ENCODE results near the gene DDX10. TPM values are rescaled to one million over a fixed set of nuclear protein-coding genes. Genes with fewer than 3 reads are reported as not detected.

The DDX10 gene
- total and polyA plus RNA-seq, 2 experiments from 2014 or later: 32.4 to 37.8 TPM

- TF ChIP-seq JUNB (IDR thresholded peaks at IDR 0.05; ENCODE audit: unreplicated experiment) (no peak), EZH2phosphoT487 (IDR thresholded peaks at IDR 0.05; ENCODE audit: unreplicated experiment) (no peak), EZH2 (IDR thresholded peaks at IDR 0.05; ENCODE audit: low read depth, unreplicated experiment) (no peak), NANOG (IDR thresholded peaks at IDR 0.05; ENCODE audit: borderline replicate concordance) (no peak), STAT1 (IDR thresholded peaks at IDR 0.05; ENCODE audit: unreplicated experiment) (no peak), ZNF114 (CRISPR knock-in tag; IDR thresholded peaks at IDR 0.05) (no peak), POLR2AphosphoS5 (IDR thresholded peaks at IDR 0.05; ENCODE audit: low read depth) (no peak)
- TF ChIP-seq, protein P1, sequence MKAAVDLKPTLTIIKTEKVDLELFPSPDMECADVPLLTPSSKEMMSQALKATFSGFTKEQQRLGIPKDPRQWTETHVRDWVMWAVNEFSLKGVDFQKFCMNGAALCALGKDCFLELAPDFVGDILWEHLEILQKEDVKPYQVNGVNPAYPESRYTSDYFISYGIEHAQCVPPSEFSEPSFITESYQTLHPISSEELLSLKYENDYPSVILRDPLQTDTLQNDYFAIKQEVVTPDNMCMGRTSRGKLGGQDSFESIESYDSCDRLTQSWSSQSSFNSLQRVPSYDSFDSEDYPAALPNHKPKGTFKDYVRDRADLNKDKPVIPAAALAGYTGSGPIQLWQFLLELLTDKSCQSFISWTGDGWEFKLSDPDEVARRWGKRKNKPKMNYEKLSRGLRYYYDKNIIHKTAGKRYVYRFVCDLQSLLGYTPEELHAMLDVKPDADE (IDR thresholded peaks at IDR 0.05): no peak
Measured at GRCh38 chr11:108780119-108780518, 115.2 kb downstream of the DDX10 start (continued).

- H3K27ac ChIP-seq (ENCODE audit: low read depth): no peak overlapping the region
- H3K4me3 Mint-ChIP-seq: no peak overlapping the region
- TF ChIP-seq, protein P1 (IDR thresholded peaks at IDR 0.05): no peak
- no peak for TF ChIP-seq ZNF331 (CRISPR knock-in tag; IDR thresholded peaks at IDR 0.05; ENCODE audit: low read depth)
- H3K27me3 Mint-ChIP-seq (ENCODE audit: insufficient read depth, low read depth, poor library complexity): peaks cover 3% of the 10 kb centered on the region
- H2AFZ ChIP-seq: no peak overlapping the region
- H3K4me1 Mint-ChIP-seq: peaks cover 25% of the 10 kb centered on the region
- no peaks in the 10 kb centered on the region for H3K36me3 ChIP-seq (ENCODE audit: insufficient read depth)
- H3K9me2 ChIP-seq (ENCODE audit: insufficient read depth): no peaks in the 10 kb centered on the region
- peaks cover 13% of the 10 kb centered on the region for H3K9me3 Mint-ChIP-seq
- H3F3A ChIP-seq (replicated peaks; ENCODE audit: low read depth): no peaks in the 10 kb centered on the region
- H4K20me1 ChIP-seq (replicated peaks; ENCODE audit: insufficient read depth): no peaks in the 10 kb centered on the region
- DNase-seq (ENCODE audit: low spot score) (no peak), ATAC-seq (no peak)
- peaks cover 11% of the 10 kb centered on the region for H3K36me3 Mint-ChIP-seq (ENCODE audit: low read depth)
- H3K4me3 ChIP-seq: no peak overlapping the region
- H3K27ac Mint-ChIP-seq: no peak overlapping the region
- no peak overlapping the region for H3K4me2 ChIP-seq
- H3K27me3 ChIP-seq (ENCODE audit: insufficient read depth): no peaks in the 10 kb centered on the region
- H3K79me2 ChIP-seq (replicated peaks; ENCODE audit: insufficient read depth): peaks cover 41% of the 10 kb centered on the region
- H3K4me1 ChIP-seq (ENCODE audit: insufficient read depth): no peaks in the 10 kb centered on the region
Measured at GRCh38 chr11:108781946-108782345, 117.1 kb downstream of the DDX10 start.

DNA sequence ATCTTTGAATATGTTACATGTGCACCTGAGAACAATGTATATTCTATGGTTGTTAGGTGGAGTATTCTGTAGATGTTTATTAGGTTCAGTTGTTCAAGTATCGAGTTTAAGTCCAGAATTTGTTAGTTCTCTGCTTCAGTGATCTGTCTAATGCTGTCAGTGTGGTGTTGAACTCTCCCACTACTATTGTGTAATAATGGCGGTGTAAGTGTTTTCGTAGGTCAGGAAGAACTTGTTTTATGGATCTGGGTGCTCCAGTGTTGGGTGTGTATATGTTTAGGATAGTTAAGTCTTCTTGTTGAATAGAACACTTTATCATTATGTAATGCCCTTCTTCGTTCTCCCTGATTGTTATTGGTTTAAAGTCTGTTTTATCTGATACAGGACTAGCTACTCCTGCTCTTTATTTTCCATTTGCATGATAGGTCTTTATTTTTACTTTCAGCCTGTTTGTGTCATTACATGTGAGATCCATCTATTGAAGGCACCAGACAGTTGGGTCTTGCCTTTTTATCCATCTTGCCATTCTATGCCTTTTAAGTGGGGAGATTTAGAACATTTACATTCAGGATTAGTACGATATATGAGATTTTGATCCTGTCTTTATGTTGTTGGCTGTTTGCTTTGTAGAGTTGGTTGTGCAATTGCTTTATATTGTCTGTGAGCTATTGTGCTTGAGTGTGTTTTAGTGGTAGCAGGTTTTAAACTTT is 121.6 kb downstream of the DDX10 start:
- H3K4me1 ChIP-seq (ENCODE audit: insufficient read depth): peaks cover 13% of the 10 kb centered on the region
- ATAC-seq (no peak), DNase-seq (ENCODE audit: low spot score) (no peak)
- no peak overlapping the region for H2AFZ ChIP-seq
- no peaks in the 10 kb centered on the region for H3K36me3 ChIP-seq (ENCODE audit: insufficient read depth)
- no peaks in the 10 kb centered on the region for H3F3A ChIP-seq (replicated peaks; ENCODE audit: low read depth)
- H3K27me3 Mint-ChIP-seq (ENCODE audit: insufficient read depth, low read depth, poor library complexity): no peaks in the 10 kb centered on the region
- H3K9me2 ChIP-seq (ENCODE audit: insufficient read depth): no peaks in the 10 kb centered on the region
- no peaks in the 10 kb centered on the region for H3K9me3 Mint-ChIP-seq
- no peaks in the 10 kb centered on the region for H3K36me3 Mint-ChIP-seq (ENCODE audit: low read depth)
- H3K27ac ChIP-seq (ENCODE audit: low read depth): no peak overlapping the region
- H3K4me2 ChIP-seq: no peak overlapping the region
- H3K4me3 ChIP-seq: no peak overlapping the region
- H3K4me3 Mint-ChIP-seq: no peak overlapping the region
- peaks cover 46% of the 10 kb centered on the region for H3K4me1 Mint-ChIP-seq
- peaks cover 65% of the 10 kb centered on the region for H3K79me2 ChIP-seq (replicated peaks; ENCODE audit: insufficient read depth)
- H4K20me1 ChIP-seq (replicated peaks; ENCODE audit: insufficient read depth): no peaks in the 10 kb centered on the region
- no peaks in the 10 kb centered on the region for H3K27me3 ChIP-seq (ENCODE audit: insufficient read depth)
- H3K27ac Mint-ChIP-seq: no peak overlapping the region; the same call in 1 of the 2 replicates
- TF ChIP-seq POLR2AphosphoS5 (IDR thresholded peaks at IDR 0.05; ENCODE audit: low read depth) (no peak), ZNF331 (CRISPR knock-in tag; IDR thresholded peaks at IDR 0.05; ENCODE audit: low read depth) (no peak), EZH2 (IDR thresholded peaks at IDR 0.05; ENCODE audit: low read depth, unreplicated experiment) (no peak), NANOG (IDR thresholded peaks at IDR 0.05; ENCODE audit: borderline replicate concordance) (no peak), CREB1 (CRISPR knock-in tag; IDR thresholded peaks at IDR 0.05; ENCODE audit: low read depth) (no peak), STAT1 (IDR thresholded peaks at IDR 0.05; ENCODE audit: unreplicated experiment) (no peak), JUNB (IDR thresholded peaks at IDR 0.05; ENCODE audit: unreplicated experiment) (no peak)
- TF ChIP-seq, protein P1 (IDR thresholded peaks at IDR 0.05): no peak
